Lower leg skin (tissue), 3 donors: ENCODE results near the gene MYT1.

ENCODE experiments used
- CTCF ChIP-seq, 3 donors: fragments of 450-650 bp; IDR thresholded peaks; one replicate each; pipeline ENCODE4 v1.5.1; 2016; ENCODE audit warnings: antibody characterized with exemption in 3 of 3, mild to moderate bottlenecking in 3 of 3, moderate library complexity in 2 of 3
- POLR2A ChIP-seq, 2 donors: fragments of 450-650 bp; IDR thresholded peaks; one replicate each; pipeline ENCODE4 v1.6.1; 2016 to 2017; ENCODE audit warnings: antibody characterized with exemption in 2 of 2, mild to moderate bottlenecking in 1 of 2, moderate library complexity in 1 of 2

- TF ChIP-seq CTCF (IDR thresholded peaks at IDR 0.05) (no peak), POLR2A (IDR thresholded peaks at IDR 0.05) (no peak)
Measured at GRCh38 chr20:64159286-64159680, 5.0 kb upstream of the MYT1 start.
